DMS153 (cell line): ENCODE results near the gene PCDH11X.
"Not testable (repeated sequence)": the region's sequence is repeated elsewhere in the genome, so short reads cannot be mapped to it uniquely, and the experiment has no call there.

Experiments used
- DNase-seq: peaks from one replicate; lab custom pipeline; 2025; lab: John Stamatoyannopoulos, UW

PCDH11X gene, protein sequence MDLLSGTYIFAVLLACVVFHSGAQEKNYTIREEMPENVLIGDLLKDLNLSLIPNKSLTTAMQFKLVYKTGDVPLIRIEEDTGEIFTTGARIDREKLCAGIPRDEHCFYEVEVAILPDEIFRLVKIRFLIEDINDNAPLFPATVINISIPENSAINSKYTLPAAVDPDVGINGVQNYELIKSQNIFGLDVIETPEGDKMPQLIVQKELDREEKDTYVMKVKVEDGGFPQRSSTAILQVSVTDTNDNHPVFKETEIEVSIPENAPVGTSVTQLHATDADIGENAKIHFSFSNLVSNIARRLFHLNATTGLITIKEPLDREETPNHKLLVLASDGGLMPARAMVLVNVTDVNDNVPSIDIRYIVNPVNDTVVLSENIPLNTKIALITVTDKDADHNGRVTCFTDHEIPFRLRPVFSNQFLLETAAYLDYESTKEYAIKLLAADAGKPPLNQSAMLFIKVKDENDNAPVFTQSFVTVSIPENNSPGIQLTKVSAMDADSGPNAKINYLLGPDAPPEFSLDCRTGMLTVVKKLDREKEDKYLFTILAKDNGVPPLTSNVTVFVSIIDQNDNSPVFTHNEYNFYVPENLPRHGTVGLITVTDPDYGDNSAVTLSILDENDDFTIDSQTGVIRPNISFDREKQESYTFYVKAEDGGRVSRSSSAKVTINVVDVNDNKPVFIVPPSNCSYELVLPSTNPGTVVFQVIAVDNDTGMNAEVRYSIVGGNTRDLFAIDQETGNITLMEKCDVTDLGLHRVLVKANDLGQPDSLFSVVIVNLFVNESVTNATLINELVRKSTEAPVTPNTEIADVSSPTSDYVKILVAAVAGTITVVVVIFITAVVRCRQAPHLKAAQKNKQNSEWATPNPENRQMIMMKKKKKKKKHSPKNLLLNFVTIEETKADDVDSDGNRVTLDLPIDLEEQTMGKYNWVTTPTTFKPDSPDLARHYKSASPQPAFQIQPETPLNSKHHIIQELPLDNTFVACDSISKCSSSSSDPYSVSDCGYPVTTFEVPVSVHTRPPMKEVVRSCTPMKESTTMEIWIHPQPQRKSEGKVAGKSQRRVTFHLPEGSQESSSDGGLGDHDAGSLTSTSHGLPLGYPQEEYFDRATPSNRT (N-terminal part only)

DNA sequence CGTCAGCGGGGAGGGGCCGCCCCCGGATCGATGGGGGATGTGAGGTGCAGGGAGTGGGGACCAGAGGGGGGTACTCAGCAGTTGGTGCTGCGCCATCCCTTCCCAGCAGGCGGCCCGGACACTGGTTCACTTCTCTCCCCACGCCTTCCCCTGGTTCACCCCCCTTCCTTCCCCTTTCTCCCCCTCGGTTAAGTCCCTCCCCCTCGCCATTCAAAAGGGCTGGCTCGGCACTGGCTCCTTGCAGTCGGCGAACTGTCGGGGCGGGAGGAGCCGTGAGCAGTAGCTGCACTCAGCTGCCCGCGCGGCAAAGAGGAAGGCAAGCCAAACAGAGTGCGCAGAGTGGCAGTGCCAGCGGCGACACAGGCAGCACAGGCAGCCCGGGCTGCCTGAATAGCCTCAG, at the start of gene PCDH11X:
Gene PCDH11X, plus strand, starts transcription at position 241 of the 400 bp plus-strand sequence. CDS start 56,130 bp downstream, outside the sequence.
- not testable (repeated sequence) for DNase-seq

DNA sequence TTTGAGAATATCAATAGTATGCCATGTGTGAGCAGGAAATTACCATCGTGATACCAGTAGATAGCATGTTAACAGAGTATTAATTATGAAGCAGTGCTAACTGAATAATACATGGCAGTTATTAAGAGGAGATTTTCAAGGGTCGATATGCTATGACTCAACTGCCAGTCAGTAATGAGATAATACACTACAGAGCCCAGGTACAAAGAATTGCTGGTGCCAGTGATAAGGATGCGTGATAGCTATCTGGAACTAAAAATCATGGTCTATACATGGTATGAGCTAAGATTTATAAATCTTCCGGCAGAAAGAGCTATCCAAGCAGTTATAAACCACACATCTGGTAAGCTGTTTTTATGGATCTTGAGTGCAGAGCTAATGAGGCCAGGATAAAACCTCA, 31.7 kb upstream of the PCDH11X start:
- not testable (repeated sequence) for DNase-seq

DNA sequence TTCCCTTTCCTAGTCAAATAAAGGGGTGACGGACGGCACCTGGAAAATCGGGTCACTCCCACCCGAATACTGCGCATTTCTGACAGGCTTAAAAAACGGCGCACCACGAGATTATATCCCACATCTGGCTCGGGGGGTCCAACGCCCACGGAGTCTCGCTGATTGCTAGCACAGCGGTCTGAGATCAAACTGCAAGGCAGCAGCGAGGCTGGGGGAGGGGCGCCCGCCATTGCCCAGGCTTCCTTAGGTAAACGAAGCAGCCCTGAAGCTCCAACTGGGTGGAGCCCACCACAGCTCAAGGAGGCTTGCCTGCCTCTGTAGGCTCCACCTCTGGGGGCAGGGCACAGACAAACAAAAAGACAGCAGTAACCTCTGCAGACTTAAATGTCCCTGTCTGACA, 26.2 kb upstream of the PCDH11X start:
- DNase-seq: not testable (repeated sequence)

DNA sequence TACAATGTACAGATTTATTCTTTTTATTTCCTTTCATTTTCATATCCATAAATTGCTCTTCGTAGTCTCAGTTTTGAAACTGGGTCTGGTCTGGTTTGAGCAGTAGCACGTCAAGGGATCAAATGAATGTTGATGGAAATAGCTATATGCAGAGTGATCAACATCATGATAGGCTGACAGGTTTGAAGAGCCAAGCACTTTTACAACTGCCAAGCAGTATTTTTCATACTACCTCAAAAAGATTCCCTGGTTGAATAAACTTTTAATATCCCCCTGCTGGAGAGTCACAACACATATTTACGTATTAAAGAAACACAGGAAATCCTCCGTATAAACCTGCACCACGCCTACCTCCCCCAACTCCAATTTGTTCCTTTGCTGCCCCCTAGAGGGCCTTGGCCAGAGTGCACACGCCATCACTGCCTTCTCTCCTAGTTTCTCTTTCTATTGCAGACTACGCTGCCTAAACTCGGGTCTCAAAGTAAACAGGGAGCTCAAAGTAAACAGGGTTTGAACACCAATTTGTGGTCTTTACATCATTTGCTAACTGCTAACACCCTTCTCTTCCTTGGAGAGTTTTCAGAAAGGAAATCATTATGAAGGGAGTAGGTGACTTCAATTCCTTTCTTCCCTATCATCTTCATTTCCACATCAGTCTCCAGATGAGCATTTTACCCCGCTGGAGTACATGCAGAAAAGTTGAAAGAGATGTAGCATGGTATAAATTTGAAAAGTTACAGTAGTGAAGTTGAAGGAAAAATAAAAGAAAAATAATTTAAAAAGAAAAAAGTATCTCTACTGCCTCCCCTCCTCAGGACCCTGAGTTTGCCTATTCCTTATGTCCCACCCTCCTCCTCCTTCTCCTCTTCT, 8.3 kb upstream of the PCDH11X start:
- not testable (repeated sequence) for DNase-seq

DNA sequence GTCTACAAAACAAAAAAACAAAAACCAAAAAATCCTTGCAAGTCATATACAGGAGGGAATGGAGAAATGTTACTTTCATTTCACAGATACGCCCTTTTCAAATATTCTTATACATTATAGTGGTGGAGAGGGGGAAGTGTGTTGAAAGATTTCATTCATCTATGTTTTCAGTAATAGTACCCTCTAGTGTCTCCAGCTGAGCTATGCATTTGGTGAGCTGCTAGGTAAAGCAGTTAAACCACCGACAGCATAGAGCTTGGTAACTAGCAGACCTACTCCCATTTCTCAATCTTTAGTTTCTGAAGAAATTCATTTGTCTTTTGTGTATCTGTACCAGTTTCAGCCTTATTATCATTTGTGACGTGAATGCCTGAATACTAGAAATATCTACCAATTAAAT, 5.2 kb upstream of the PCDH11X start:
- DNase-seq: not testable (repeated sequence)

DNA sequence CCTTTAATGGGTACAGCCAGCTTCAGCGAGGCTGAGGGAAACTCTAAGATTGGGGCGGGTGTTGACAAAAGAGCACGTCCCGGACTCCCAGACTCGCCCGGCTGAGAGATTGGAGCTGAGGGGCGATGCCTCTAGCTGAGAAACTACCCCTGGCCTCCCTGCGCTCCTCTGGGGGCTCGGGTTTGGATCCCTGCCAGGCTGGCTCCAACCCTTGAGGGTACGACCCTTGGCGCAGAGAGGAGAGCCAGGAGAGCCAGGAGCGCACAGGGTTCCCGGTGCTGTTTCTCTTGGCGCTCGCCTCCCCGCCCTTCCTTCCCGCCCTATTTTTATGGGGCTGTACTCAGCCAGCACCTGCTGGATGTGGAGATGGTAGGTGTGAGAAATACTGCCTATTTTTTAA, 833 bp downstream of the PCDH11X start:
- DNase-seq: not testable (repeated sequence)

DNA sequence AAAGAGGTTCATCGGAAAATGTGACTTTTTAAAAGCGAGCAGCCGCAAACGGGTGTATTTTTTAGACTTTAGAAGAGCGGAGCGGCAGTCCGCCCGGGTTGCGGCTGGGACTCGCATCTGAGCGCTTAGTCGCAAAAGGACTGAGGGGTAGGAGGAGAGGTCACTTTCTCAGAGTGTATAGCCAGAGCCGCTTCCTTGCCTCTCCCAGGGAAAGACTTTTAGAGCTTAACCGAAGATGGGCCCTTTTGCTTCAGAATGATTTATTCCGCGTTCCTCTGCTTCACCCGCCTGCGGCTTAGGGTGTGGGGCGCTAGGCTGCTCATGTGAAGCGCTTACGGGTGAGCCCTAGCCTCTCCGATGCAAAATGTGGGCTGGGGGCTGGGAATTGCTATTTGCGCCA, 1.5 kb downstream of the PCDH11X start:
- not testable (repeated sequence) for DNase-seq

DNA sequence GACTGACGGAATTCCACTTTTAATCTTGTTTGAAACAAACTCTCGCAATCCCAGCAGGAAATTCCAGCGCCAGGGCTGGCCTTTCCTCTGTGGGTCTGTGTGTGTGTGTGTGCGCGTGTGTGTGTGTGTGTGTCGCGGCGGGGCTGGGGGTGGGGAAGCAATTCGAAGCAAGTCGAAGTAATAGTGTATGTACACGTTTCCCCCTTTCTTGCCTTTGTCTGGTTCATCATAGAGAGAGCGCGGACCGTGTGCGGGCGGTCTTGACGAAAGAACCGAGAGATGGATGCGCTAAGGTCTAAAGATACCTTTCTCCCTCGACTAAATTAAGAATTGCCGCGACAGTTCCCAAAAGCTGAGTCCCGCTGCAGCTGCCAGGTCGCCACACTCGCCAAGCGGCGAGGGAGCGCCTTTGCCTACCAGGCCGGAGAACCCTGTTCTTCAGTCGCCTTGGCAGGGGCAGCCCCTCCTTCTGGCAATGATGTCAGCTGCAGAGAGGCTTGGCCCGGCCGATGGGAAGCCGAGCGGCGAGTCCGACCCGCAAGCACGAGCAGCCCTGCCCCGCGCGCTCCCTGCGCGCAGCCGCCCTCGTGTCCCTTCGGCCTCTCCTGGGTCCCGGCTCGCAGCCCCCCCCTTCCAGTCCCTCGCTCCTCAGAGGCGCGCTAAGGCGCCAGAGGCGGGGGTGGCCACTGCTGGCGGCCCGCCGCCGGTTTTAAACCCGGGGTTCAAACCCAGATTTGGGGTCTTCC, 2.6 kb downstream of the PCDH11X start:
- not testable (repeated sequence) for DNase-seq

DNA sequence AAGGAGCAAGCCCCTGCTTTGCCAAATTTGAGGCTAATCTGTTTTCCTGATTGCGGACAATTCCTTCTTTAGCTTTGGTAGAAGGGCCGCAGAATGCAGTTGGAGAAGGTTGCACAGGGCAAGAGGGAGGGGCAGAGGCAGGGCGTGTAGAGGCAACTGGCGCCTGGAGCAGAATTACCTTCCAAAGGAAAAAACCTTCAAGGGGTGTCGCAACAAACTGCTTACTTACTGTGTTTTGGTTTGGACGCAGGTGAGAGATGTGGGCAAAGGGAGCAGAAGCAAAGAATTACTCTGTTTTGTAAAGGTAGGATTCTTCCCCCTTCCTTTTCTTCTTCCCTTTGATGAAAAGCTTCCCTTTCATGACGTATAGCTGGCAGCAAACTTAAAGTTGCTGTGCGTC, 3.6 kb downstream of the PCDH11X start:
- not testable (repeated sequence) for DNase-seq

DNA sequence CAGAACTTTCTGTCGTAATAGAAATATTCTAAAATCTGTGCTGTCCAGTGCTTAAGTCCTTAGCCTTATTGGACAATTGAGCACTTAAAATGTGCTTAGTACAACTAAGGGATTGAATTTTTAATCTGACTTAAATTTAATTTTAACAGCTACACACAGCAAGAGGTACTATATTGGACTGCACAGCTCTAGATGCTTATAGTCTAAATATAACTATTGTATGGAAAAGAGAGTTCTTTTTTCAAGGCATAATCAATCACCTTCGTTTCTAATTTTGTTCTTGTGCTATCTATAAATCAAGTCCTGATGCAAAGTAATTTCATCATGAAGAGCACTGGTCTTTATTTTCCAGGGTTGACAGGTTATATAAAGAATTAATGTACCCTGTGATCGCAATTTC, 38.4 kb downstream of the PCDH11X start:
- not testable (repeated sequence) for DNase-seq

DNA sequence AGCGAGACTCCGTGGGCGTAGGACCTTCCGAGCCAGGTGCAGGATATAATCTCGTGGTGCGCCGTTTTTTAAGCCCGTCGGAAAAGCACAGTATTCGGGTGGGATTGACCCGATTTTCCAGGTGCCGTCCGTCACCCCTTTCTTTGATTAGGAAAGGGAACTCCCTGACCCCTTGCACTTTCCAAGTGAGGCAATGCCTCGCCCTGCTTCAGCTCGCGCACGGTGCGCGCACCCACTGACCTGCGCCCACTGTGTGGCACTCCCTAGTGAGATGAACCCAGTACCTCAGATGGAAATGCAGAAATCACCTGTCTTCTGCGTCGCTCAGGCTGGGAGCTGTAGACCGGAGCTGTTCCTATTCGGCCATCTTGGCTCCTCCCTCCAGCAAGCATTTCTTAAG, 46.1 kb downstream of the PCDH11X start:
- not testable (repeated sequence) for DNase-seq
